ENCODE results near the gene MACROD2. TPM values are rescaled to one million over a fixed set of nuclear protein-coding genes. Genes with fewer than 3 reads are reported as not detected.

Gene MACROD2
- total RNA-seq, 1 experiment from 2014 or later = 1.6 TPM

- no peak overlapping the region for H2BK20ac ChIP-seq (ENCODE audit: low read depth, low read length, poor library complexity, severe bottlenecking)
- TF ChIP-seq CTCF (conservative IDR thresholded peaks at IDR 0.05) = no peak
- H2BK120ac ChIP-seq (ENCODE audit: low read depth, low read length, poor library complexity, severe bottlenecking) = no peak overlapping the region
- no peak overlapping the region for H4K91ac ChIP-seq (ENCODE audit: insufficient read length, low read depth, low read length)
- H2BK5ac ChIP-seq (ENCODE audit: insufficient read length, low read length) = no peak overlapping the region
- no peak overlapping the region for H4K5ac ChIP-seq (ENCODE audit: insufficient read length, low read depth, low read length)
- H3K4me2 ChIP-seq (ENCODE audit: insufficient read depth, insufficient read length, low read length) = no peak overlapping the region
- H3K9me3 ChIP-seq (ENCODE audit: control insufficient read depth, low read depth, low read length) = no peaks in the 10 kb centered on the region
- H3K79me2 ChIP-seq (ENCODE audit: insufficient read depth, low read length) = no peaks in the 10 kb centered on the region
- no peaks in the 10 kb centered on the region for H3K27me3 Mint-ChIP-seq (ENCODE audit: low read depth)
- no peaks in the 10 kb centered on the region for H3K79me1 ChIP-seq (ENCODE audit: insufficient read depth, low read depth, low read length, poor library complexity, severe bottlenecking)
- H2AFZ ChIP-seq (ENCODE audit: low read length) = no peak overlapping the region
- no peak overlapping the region for H3K23ac ChIP-seq (ENCODE audit: insufficient read length, low read depth, low read length)
- no peak overlapping the region for H3K14ac ChIP-seq (ENCODE audit: insufficient read depth, low read length)
- no peak for DNase-seq
- WGBS (ENCODE audit: extremely low coverage, insufficient read length, low lambda C conversion rate) = no CpG with 5 or more reads among the region's 1 CpG
- H2AK5ac ChIP-seq (ENCODE audit: insufficient read length, low read length) = no peak overlapping the region
- peaks cover 2 to 8% of the 10 kb centered on the region in 2 experiments; a peak in 2 of 4 replicates for H3K4me1 Mint-ChIP-seq
- no peaks in the 10 kb centered on the region for H3K36me3 Mint-ChIP-seq (ENCODE audit: insufficient read depth in 1 of 3, low read depth in 3 of 3)
- H2BK15ac ChIP-seq (ENCODE audit: low read depth, low read length) = no peak overlapping the region
- H3K18ac ChIP-seq (ENCODE audit: insufficient read length, low read depth, low read length) = no peak overlapping the region
- no peak overlapping the region for H4K8ac ChIP-seq (replicated peaks; ENCODE audit: insufficient read length, low read depth, low read length)
- no peak overlapping the region for H3K56ac ChIP-seq (ENCODE audit: insufficient read length, low read depth, low read length)
- no peak overlapping the region for H3K27ac ChIP-seq (ENCODE audit: insufficient read length, low read depth, low read length)
- no peak overlapping the region for H3K27ac Mint-ChIP-seq
- H3K9ac ChIP-seq (ENCODE audit: extremely low read depth, insufficient read length, low read length) = no peak overlapping the region
- H3K4me1 ChIP-seq (ENCODE audit: insufficient read depth, low read length) = no peaks in the 10 kb centered on the region
- H3T11ph ChIP-seq (ENCODE audit: low read length) = no peak overlapping the region
- no peaks in the 10 kb centered on the region for H3K27me3 ChIP-seq (ENCODE audit: insufficient read depth, low read length)
- H3K9me3 Mint-ChIP-seq = no peaks in the 10 kb centered on the region
- no peak overlapping the region for H2BK12ac ChIP-seq (ENCODE audit: insufficient read length, low read depth, low read length)
- H3K4me3 Mint-ChIP-seq = no peak overlapping the region
- no peak overlapping the region for H3K4ac ChIP-seq (ENCODE audit: low read depth, low read length)
- H4K20me1 ChIP-seq (ENCODE audit: control insufficient read depth, insufficient read depth, insufficient read length) = no peaks in the 10 kb centered on the region
- H3K23me2 ChIP-seq (ENCODE audit: insufficient read length, low read depth, low read length, poor library complexity, severe bottlenecking) = no peaks in the 10 kb centered on the region
These were observed 250.2 kb downstream of the MACROD2 start for GRCh38 chr20:14245368-14245970.

All from H9 (cell line).